Omental fat pad (tissue), 4 donors: ENCODE measurements around the gene ACSS3. TPM values are rescaled to one million over a fixed set of nuclear protein-coding genes. Genes with fewer than 3 reads are reported as not detected.

Experiments
- ATAC-seq: fragments of 150-250 bp; one replicate; pipeline ENCODE4 v1.9.1; 2016; ENCODE audit warnings: mild to moderate bottlenecking, moderate library complexity; ENCODE audit not compliant: low FRiP score
- DNase-seq: peaks from one replicate; pipeline ENCODE4 v3.0.0-alpha.2; 2019; ENCODE audit warnings: low spot score
- small RNA-seq: library from RNA; depleted of rRNA; stranded (forward); fragments of <200 nt; gene quantifications from one replicate; pipeline ENCODE3, GENCODE V24; 2016
- total RNA-seq, 4 donors: library from RNA; depleted of rRNA; stranded (reverse); fragments of >200 nt; gene quantifications; one replicate each; pipeline ENCODE4 v1.1.0, GENCODE V29; 2016
- TF ChIP-seq, protein P1 (sequence below), 3 donors: fragments of 450-650 bp; IDR thresholded peaks; one replicate each; pipeline ENCODE4 v1.5.1; 2016 to 2017; ENCODE audit warnings: antibody characterized with exemption in 3 of 3, mild to moderate bottlenecking in 3 of 3, moderate library complexity in 2 of 3

The ACSS3 gene
- total RNA-seq, 4 donors from 2014 or later = 38.8 to 102 (median 57.9) TPM

DNA sequence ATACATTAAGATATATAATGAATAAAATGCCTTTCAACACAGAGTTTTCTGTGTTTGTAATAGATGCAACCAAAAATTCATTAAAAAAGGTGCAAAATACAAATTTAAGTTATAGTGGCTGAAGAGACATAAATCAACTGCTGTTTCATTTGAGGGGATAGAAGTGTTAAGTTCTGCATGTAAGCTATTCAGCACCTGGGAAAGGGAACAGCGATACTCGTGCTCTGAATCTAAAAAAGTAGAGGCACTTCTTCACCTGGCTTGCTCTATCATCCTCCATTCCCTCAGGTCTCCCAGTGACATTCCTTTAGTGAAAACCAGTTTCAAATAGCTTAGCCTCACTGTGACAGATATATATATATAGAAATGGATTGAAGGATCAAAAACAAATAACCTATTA lies 222.6 kb downstream of the ACSS3 start:
- no peak for ATAC-seq
- TF ChIP-seq, protein P1, sequence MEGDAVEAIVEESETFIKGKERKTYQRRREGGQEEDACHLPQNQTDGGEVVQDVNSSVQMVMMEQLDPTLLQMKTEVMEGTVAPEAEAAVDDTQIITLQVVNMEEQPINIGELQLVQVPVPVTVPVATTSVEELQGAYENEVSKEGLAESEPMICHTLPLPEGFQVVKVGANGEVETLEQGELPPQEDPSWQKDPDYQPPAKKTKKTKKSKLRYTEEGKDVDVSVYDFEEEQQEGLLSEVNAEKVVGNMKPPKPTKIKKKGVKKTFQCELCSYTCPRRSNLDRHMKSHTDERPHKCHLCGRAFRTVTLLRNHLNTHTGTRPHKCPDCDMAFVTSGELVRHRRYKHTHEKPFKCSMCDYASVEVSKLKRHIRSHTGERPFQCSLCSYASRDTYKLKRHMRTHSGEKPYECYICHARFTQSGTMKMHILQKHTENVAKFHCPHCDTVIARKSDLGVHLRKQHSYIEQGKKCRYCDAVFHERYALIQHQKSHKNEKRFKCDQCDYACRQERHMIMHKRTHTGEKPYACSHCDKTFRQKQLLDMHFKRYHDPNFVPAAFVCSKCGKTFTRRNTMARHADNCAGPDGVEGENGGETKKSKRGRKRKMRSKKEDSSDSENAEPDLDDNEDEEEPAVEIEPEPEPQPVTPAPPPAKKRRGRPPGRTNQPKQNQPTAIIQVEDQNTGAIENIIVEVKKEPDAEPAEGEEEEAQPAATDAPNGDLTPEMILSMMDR (IDR thresholded peaks at IDR 0.05) = no peak
- DNase-seq = no peak

DNA sequence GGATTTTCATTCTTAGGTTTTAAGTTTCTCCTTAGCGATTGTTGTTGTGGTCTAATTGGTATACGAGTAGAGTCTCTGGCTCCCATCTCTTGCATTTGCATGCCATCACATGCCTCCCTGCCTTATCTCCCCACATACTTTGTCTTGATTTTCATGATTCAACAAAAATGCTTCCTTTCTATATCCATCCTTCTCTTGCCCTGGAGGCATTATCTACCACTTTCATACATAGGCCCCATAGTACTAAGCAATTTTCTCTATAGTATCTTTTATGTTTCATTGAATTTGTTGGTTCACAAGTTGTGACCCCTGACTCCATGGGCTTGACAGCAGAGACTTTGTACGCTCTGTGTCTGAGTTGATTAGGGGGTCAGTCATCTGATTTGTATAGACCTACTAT lies 226.1 kb downstream of the ACSS3 start:
- DNase-seq (no peak), ATAC-seq (no peak)
- TF ChIP-seq, protein P1 (IDR thresholded peaks at IDR 0.05) = no peak

Small RNA genes lying within 50 kb of the gene (small RNA-seq; reads per million reads assigned to genes)
- not detected for gene MIR4699

Other genes starting within 250 kb of the ACSS3 start
- 10 to 100 TPM in 1 of 4 donors, 1 to 10 TPM in 3; 4.8 to 16.2 (median 6.6) TPM for gene LIN7A, start 140.1 kb upstream of the ACSS3 start, total RNA-seq